Measurements from ENCODE around the gene TAF10.

The TAF10 gene

GRCh38 chr11:6623391-6624363 lies 11.7 kb upstream of the TAF10 start:
- no peak for DNase-seq

GRCh38 chr11:6622261-6623171 lies 10.5 kb upstream of the TAF10 start:
- no peak for DNase-seq

- DNase-seq, result no peak
These were observed 9.7 kb upstream of the TAF10 start for GRCh38 chr11:6621711-6622211.

- DNase-seq, result no peak
These were observed 8.6 kb upstream of the TAF10 start for GRCh38 chr11:6620636-6621035.

GRCh38 chr11:6619004-6619745 lies 7.2 kb upstream of the TAF10 start, which contains the start of gene TPP1:
Gene TPP1, minus strand, starts transcription at chr11:6619422. Its CDS starts 22 bp downstream, at chr11:6619400.
- peak; percentile 89 for DNase-seq

- no peak for DNase-seq
These were observed 6.3 kb upstream of the TAF10 start for GRCh38 chr11:6618117-6619003.

GRCh38 chr11:6617315-6617781 lies 5.3 kb upstream of the TAF10 start:
- DNase-seq, result no peak

GRCh38 chr11:6616596-6617250 lies 4.7 kb upstream of the TAF10 start:
- DNase-seq, result no peak

- DNase-seq, result no peak
These were observed 4.0 kb upstream of the TAF10 start for GRCh38 chr11:6615882-6616585.

GRCh38 chr11:6615046-6615445 lies 3.0 kb upstream of the TAF10 start:
- no peak for DNase-seq

- no peak for DNase-seq
These were observed 2.4 kb upstream of the TAF10 start for GRCh38 chr11:6614446-6614845.

- DNase-seq, result no peak
These were observed 1.5 kb upstream of the TAF10 start for GRCh38 chr11:6613496-6613895.

- DNase-seq, result no peak
These were observed 128 bp downstream of the TAF10 start for GRCh38 chr11:6611963-6612212.

GRCh38 chr11:6611092-6611962 lies 689 bp downstream of the TAF10 start:
- no peak for DNase-seq

GRCh38 chr11:6610591-6610990 lies 1.4 kb downstream of the TAF10 start:
- no peak for DNase-seq

- no peak for DNase-seq
These were observed 2.5 kb downstream of the TAF10 start for GRCh38 chr11:6609502-6610015.

- DNase-seq, result no peak
These were observed 3.1 kb downstream of the TAF10 start for GRCh38 chr11:6608726-6609501.

GRCh38 chr11:6608011-6608410 lies 4.0 kb downstream of the TAF10 start:
- no peak for DNase-seq

Data from NCI-H748 treated with DMSO at 0.1 percent for 48 hours (cell line).